Measurements from ENCODE around the gene MEOX1. TPM values are rescaled to one million over a fixed set of nuclear protein-coding genes. Genes with fewer than 3 reads are reported as not detected.

Gene MEOX1
- total and polyA plus RNA-seq, 2 of the 4 experiments (the other 2 are of a cell fraction), result 0.48 to 0.72 TPM

DNA sequence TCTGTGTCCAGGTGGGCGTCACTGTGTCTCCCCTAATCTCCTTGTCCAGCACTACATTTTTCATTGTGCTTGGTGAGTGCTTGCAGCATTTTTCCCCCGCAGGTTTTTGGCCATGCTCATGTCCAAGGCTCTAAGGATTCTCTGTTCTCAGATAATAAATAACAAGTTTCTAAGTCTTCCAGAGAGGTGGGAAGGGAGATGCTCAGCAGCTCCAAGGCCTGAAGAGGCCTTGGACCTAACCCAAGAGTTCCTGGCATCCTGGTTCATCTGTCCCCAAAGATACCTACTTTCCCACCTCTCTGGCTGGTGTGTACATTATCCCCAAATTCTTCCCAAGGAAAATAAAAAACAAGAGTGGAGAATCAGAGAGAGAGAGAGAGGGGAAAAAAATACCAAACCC is 45.3 kb downstream of the MEOX1 start:
- no peaks in the 10 kb centered on the region for H3K79me1 ChIP-seq (ENCODE audit: low read depth in 1 of 2, low read length in 2 of 2)
- no peak overlapping the region for H2BK120ac ChIP-seq (ENCODE audit: low read depth, low read length)
- no peak overlapping the region for H2AFZ ChIP-seq (replicated peaks; ENCODE audit: low read length, poor library complexity)
- H3K9me3 ChIP-seq (ENCODE audit: control insufficient read depth, insufficient read depth, low read length), result no peaks in the 10 kb centered on the region
- no peak overlapping the region for H3K27ac ChIP-seq (ENCODE audit: insufficient read depth, low read length)
- no peaks in the 10 kb centered on the region for H4K20me1 ChIP-seq (ENCODE audit: insufficient read depth, low read length)
- ATAC-seq (ENCODE audit: low read depth) (no peak), DNase-seq (no peak)
- in situ Hi-C loops (cut with MboI; ENCODE audit: low sequenced_read_pairs) (no loop called here), intact Hi-C loops (cut with micrococcal nuclease) (no loop called here), dilution Hi-C loops (cut with HindIII; ENCODE audit: low sequenced_read_pairs, unreplicated experiment) (no loop called here)
- H3K56ac ChIP-seq (ENCODE audit: extremely low read depth, insufficient read depth, low read length), result no peak overlapping the region
- no TSS peak for BruUV-seq (replicated peaks)
- no peak overlapping the region for H2AK5ac ChIP-seq (ENCODE audit: low read depth, low read length)
- no peak overlapping the region for H2BK15ac ChIP-seq (ENCODE audit: low read depth, low read length)
- CTCF ChIA-PET, result no interaction called here
- no peaks in the 10 kb centered on the region; the same call in 1 of the 2 replicates for H3K27me3 ChIP-seq (ENCODE audit: control insufficient read depth, insufficient read depth, low read length)
- no peak overlapping the region for H2AK9ac ChIP-seq (replicated peaks; ENCODE audit: low read depth, low read length, poor library complexity)
- H4K91ac ChIP-seq (ENCODE audit: insufficient read depth, low read depth, low read length), result no peak overlapping the region
- no peak overlapping the region for H2BK5ac ChIP-seq (ENCODE audit: low read depth, low read length, poor library complexity, severe bottlenecking)
- no peak overlapping the region for H4K8ac ChIP-seq (ENCODE audit: low read depth in 2 of 2, low read length in 2 of 2)
- H3K4me1 ChIP-seq (ENCODE audit: control insufficient read depth, insufficient read depth, low read length), result peaks cover 10% of the 10 kb centered on the region
- no peak overlapping the region for H2BK20ac ChIP-seq (ENCODE audit: low read depth, low read length)
- no peak overlapping the region for H3K4me2 ChIP-seq (ENCODE audit: low read depth, low read length)
- whole genome bisulfite sequencing, 2 experiments (ENCODE audit: extremely low coverage in 2 of 2, insufficient read length in 1 of 2), result 100% methylated on average over 1 of the region's 2 CpGs; no CpG with 5 or more reads in 1 of the 2 experiments
- no peak overlapping the region for H3K4me3 ChIP-seq (ENCODE audit: insufficient read depth, low read depth, low read length)
- H3K36me3 ChIP-seq (ENCODE audit: control insufficient read depth, insufficient read depth, low read length), result no peaks in the 10 kb centered on the region
- POLR2A ChIA-PET (ENCODE audit: unreplicated experiment), result no interaction called here
- no peak overlapping the region for H3K23ac ChIP-seq (ENCODE audit: low read depth, low read length)
- TF ChIP-seq RFX5 (IDR thresholded peaks at IDR 0.05; ENCODE audit: low read depth, low read length), result no peak
- TF ChIP-seq FOS (IDR thresholded peaks at IDR 0.05; ENCODE audit: low read depth, low read length), result no peak
- TF ChIP-seq, protein P1, sequence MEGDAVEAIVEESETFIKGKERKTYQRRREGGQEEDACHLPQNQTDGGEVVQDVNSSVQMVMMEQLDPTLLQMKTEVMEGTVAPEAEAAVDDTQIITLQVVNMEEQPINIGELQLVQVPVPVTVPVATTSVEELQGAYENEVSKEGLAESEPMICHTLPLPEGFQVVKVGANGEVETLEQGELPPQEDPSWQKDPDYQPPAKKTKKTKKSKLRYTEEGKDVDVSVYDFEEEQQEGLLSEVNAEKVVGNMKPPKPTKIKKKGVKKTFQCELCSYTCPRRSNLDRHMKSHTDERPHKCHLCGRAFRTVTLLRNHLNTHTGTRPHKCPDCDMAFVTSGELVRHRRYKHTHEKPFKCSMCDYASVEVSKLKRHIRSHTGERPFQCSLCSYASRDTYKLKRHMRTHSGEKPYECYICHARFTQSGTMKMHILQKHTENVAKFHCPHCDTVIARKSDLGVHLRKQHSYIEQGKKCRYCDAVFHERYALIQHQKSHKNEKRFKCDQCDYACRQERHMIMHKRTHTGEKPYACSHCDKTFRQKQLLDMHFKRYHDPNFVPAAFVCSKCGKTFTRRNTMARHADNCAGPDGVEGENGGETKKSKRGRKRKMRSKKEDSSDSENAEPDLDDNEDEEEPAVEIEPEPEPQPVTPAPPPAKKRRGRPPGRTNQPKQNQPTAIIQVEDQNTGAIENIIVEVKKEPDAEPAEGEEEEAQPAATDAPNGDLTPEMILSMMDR (conservative IDR thresholded peaks at IDR 0.05; ENCODE audit: low read depth, low read length), result no peak
- TF ChIP-seq MXI1 (IDR thresholded peaks at IDR 0.05; ENCODE audit: borderline replicate concordance, low read depth, low read length), result no peak
- no peak for TF ChIP-seq CEBPB (IDR thresholded peaks at IDR 0.05; ENCODE audit: low read depth, low read length)
- TF ChIP-seq, protein P2, sequence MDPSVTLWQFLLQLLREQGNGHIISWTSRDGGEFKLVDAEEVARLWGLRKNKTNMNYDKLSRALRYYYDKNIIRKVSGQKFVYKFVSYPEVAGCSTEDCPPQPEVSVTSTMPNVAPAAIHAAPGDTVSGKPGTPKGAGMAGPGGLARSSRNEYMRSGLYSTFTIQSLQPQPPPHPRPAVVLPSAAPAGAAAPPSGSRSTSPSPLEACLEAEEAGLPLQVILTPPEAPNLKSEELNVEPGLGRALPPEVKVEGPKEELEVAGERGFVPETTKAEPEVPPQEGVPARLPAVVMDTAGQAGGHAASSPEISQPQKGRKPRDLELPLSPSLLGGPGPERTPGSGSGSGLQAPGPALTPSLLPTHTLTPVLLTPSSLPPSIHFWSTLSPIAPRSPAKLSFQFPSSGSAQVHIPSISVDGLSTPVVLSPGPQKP (IDR thresholded peaks at IDR 0.05; ENCODE audit: borderline replicate concordance, low read depth, low read length), result no peak
- no peak for TF ChIP-seq MAFK (IDR thresholded peaks at IDR 0.05; ENCODE audit: low read depth, low read length)
- no peak for TF ChIP-seq RCOR1 (IDR thresholded peaks at IDR 0.05; ENCODE audit: insufficient replicate concordance, low read length)
- H3K18ac ChIP-seq (ENCODE audit: low read depth, low read length), result no peak overlapping the region
- no peak overlapping the region for H4K5ac ChIP-seq (ENCODE audit: low read depth, low read length)
- H3K9ac ChIP-seq (ENCODE audit: low read depth, low read length), result no peak overlapping the region
- H3K14ac ChIP-seq (replicated peaks; ENCODE audit: low read depth, low read length), result no peak overlapping the region
- H3K4ac ChIP-seq (ENCODE audit: low read depth, low read length), result no peak overlapping the region
- H3K9me1 ChIP-seq (ENCODE audit: insufficient read depth, low read length), result 0 out of 2 replicates have a peak, but pooled peaks cover 3% of the 10 kb centered on the region

All from IMR-90 (cell line).